Measurements from ENCODE around the gene SPATS2L.

The SPATS2L gene

DNA sequence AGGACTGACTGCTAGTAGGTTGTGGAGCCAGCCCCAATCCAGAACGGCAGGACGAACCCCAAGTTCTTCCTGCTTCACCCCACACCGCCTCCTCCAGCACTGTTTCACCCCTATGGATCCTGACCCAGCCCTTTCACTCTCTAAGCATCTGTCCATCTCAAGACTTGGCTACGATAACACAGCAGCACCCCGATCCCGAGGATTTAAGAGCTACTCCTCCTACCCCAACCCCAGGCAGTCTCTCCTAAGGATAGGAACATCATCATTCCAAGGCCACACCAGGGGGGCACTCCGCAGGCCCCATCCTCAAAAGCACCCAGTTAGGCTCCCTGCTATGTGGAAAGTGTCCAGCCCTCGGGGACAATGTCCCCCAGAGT lies 202.7 kb downstream of the SPATS2L start:
- ChIA-PET CTCF (interaction anchor here (0.6 to 1.6 kb wide), 7 partner anchors 12 to 535 kb away, joined by 3 to 8 read pairs (median 4); no protein-coding TSS in a partner anchor), POLR2A (ENCODE audit: low non-redundant PET) (no interaction called here)
- DNase-seq (ENCODE audit: low spot score): peak; percentile 47
- H3K27ac ChIP-seq: peak overlapping the region; percentile 75
- TF ChIP-seq, protein P1, sequence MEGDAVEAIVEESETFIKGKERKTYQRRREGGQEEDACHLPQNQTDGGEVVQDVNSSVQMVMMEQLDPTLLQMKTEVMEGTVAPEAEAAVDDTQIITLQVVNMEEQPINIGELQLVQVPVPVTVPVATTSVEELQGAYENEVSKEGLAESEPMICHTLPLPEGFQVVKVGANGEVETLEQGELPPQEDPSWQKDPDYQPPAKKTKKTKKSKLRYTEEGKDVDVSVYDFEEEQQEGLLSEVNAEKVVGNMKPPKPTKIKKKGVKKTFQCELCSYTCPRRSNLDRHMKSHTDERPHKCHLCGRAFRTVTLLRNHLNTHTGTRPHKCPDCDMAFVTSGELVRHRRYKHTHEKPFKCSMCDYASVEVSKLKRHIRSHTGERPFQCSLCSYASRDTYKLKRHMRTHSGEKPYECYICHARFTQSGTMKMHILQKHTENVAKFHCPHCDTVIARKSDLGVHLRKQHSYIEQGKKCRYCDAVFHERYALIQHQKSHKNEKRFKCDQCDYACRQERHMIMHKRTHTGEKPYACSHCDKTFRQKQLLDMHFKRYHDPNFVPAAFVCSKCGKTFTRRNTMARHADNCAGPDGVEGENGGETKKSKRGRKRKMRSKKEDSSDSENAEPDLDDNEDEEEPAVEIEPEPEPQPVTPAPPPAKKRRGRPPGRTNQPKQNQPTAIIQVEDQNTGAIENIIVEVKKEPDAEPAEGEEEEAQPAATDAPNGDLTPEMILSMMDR (conservative IDR thresholded peaks at IDR 0.05; ENCODE audit: low read depth): no peak

DNA sequence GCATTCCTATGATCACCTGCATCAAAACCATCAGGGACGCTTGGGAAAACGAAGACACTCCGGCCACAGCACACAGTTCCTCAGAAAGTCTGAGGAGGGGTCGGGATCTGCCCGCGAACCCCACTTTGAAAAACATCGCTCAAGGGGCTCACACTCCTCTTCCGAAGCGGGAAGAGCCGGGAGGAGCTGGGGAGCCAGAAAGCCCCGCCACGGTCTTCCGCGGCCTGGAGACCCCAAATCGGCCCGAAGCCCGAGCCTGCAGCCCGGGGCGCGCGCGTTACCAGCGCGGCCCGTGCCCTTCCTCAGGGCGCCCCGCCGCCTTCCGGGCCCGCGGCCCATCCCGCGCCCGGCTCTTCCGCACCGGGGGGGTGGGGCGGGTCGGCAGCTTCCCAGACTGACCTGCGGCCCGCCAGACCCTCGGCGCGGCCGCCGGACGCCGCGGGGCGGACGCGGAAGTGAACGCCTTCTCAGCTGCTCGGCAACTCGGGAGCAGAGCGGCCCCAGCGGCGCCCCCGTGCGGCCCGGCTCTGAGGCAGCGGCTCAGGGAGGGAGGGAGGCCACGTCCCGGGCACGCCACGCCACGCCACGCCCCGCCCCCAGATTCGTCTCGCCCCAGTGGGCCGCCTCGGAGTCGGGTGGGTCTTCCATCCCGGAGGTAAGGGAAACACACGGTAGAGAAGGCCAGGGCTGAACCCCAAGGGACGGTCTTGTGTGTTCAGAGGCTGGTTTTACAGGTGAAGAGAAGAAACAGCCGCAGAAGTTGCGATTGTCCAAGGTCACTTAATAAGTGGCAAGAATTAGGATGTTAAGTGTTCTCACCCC lies 203.3 kb downstream of the SPATS2L start, which contains the start of gene KCTD18:
KCTD18 (minus strand) TSS at position 457 of the 822 bp plus-strand sequence. CDS start 3,052 bp downstream, outside the sequence.
- ChIA-PET CTCF (interaction anchor here (0.6 to 1.6 kb wide), 7 partner anchors 11 to 536 kb away, joined by 3 to 8 read pairs (median 4); no protein-coding TSS in a partner anchor), POLR2A (ENCODE audit: low non-redundant PET) (no interaction called here)
- TF ChIP-seq, protein P1 (conservative IDR thresholded peaks at IDR 0.05; ENCODE audit: low read depth): peak; percentile 93
- DNase-seq (ENCODE audit: low spot score): peak; percentile 83
- H3K27ac ChIP-seq: peak within 1 kb of the TSS; percentile 75

DNA sequence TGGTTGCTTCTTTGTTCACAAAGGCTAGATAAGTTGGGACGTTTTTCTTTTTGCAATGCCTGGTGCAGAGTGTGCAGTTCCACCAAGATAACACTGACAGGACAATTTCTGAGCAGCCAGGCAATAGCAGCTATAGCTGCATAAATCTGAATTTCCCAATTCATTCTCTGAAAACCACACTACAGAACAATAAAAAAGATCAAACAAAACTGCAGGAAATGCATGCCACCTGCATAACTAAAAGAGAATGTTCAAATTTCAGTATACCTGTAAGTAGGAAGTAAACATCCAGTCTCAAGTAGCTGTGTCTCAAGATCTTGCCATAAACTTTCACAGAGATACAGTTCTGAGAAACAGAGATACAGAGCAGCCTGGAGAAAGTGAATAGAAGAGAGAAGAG lies 208.7 kb downstream of the SPATS2L start:
- CTCF ChIA-PET: no interaction called here
- TF ChIP-seq, protein P1 (conservative IDR thresholded peaks at IDR 0.05; ENCODE audit: low read depth): no peak
- POLR2A ChIA-PET (ENCODE audit: low non-redundant PET): no interaction called here
- H3K27ac ChIP-seq: no peak overlapping the region
- DNase-seq (ENCODE audit: low spot score): no peak

GRCh38 chr2:200523158-200523557 lies 216.7 kb downstream of the SPATS2L start:
- ChIA-PET POLR2A (ENCODE audit: low non-redundant PET) (no interaction called here), CTCF (interaction anchor here (0.6 to 2.4 kb wide), 3 partner anchors 14 to 614 kb away, joined by 3 to 8 read pairs (median 5); partner anchors contain the start of gene KCTD18)
- no peak overlapping the region for H3K27ac ChIP-seq
- DNase-seq (ENCODE audit: low spot score): no peak
- TF ChIP-seq, protein P1 (conservative IDR thresholded peaks at IDR 0.05; ENCODE audit: low read depth): no peak

GRCh38 chr2:200523604-200524003 lies 217.1 kb downstream of the SPATS2L start:
- CTCF ChIA-PET: interaction anchor here (2.4 kb wide), 1 partner anchor 14 kb away, joined by 8 read pairs; the partner anchor contains the start of gene KCTD18
- POLR2A ChIA-PET (ENCODE audit: low non-redundant PET): no interaction called here
- H3K27ac ChIP-seq: no peak overlapping the region
- no peak for DNase-seq (ENCODE audit: low spot score)
- TF ChIP-seq, protein P1 (conservative IDR thresholded peaks at IDR 0.05; ENCODE audit: low read depth): no peak

DNA sequence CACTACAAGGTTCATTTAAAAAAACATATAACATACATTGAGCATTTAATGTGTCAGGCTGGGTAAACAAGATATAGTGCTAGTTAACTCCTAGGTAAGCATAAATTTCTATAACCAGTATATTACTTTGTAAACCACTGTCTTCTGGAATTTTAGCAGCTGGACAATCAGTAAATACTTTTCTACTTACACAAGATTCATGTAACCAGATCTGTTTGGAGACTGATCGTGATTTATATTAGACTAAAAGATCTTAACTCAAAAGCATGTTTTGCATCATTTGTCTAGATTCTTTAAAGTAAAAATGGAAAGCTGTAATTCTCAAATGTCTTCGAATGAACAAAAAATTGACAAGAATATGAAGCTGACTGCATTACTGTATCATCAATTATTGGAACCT lies 218.6 kb downstream of the SPATS2L start:
- CTCF ChIA-PET: interaction anchor here (0.6 to 2.4 kb wide), 3 partner anchors 16 to 656 kb away, joined by 4 to 8 read pairs (median 5); partner anchors contain the start of gene KCTD18
- TF ChIP-seq, protein P1 (conservative IDR thresholded peaks at IDR 0.05; ENCODE audit: low read depth): no peak
- POLR2A ChIA-PET (ENCODE audit: low non-redundant PET): no interaction called here
- DNase-seq (ENCODE audit: low spot score): no peak
- no peak overlapping the region for H3K27ac ChIP-seq

Data from RWPE1 (cell line).